H9 (cell line): ENCODE data around the gene TMSB4X. TPM values are rescaled to one million over a fixed set of nuclear protein-coding genes. Genes with fewer than 3 reads are reported as not detected.

ENCODE experiments used
- DNase-seq: peaks from one replicate; pipeline ENCODE4 v3.0.0-alpha.2; 2017
- H2AFZ ChIP-seq: one replicate; pipeline ENCODE4 v1.6.1; 2013; ENCODE audit warnings: mild to moderate bottlenecking, low read length, control low read depth, moderate library complexity
- H2AK5ac ChIP-seq: 2 replicates; pipeline ENCODE4 v1.6.1; 2013; ENCODE audit warnings: low read length, control low read depth, mixed read lengths; ENCODE audit not compliant: insufficient read length
- H2BK120ac ChIP-seq: one replicate; pipeline ENCODE4 v1.6.1; 2013; ENCODE audit warnings: low read depth, mild to moderate bottlenecking, low read length, control low read depth, inconsistent platforms; ENCODE audit not compliant: poor library complexity, severe bottlenecking
- H2BK12ac ChIP-seq: 2 replicates; pipeline ENCODE4 v1.6.1; 2013; ENCODE audit warnings: low read length, control low read depth, mixed read lengths, low read depth; ENCODE audit not compliant: insufficient read length
- H2BK15ac ChIP-seq: 2 replicates; pipeline ENCODE4 v1.6.1; 2013; ENCODE audit warnings: low read depth, low read length, control low read depth
- H2BK20ac ChIP-seq: one replicate; pipeline ENCODE4 v1.6.1; 2013; ENCODE audit warnings: low read depth, mild to moderate bottlenecking, low read length, control low read depth, inconsistent platforms; ENCODE audit not compliant: poor library complexity, severe bottlenecking
- H2BK5ac ChIP-seq: 2 replicates; pipeline ENCODE4 v1.6.1; 2013; ENCODE audit warnings: low read length, control low read depth, mixed read lengths; ENCODE audit not compliant: insufficient read length
- H3K14ac ChIP-seq: 2 replicates; pipeline ENCODE4 v1.6.1; 2013; ENCODE audit warnings: low read length, control low read depth; ENCODE audit not compliant: insufficient read depth
- H3K18ac ChIP-seq: 2 replicates; pipeline ENCODE4 v1.6.1; 2013; ENCODE audit warnings: low read depth, mild to moderate bottlenecking, mixed read lengths, low read length, control low read depth; ENCODE audit not compliant: insufficient read length
- H3K23ac ChIP-seq: 2 replicates; pipeline ENCODE4 v1.6.1; 2013; ENCODE audit warnings: low read length, control low read depth, mixed read lengths, low read depth; ENCODE audit not compliant: insufficient read length
- H3K23me2 ChIP-seq: 2 replicates; pipeline ENCODE4 v1.6.1; 2013; ENCODE audit warnings: low read depth, mild to moderate bottlenecking, mixed read lengths, low read length, control low read depth; ENCODE audit not compliant: insufficient read length, poor library complexity, severe bottlenecking
- H3K27ac ChIP-seq: 2 replicates; pipeline ENCODE4 v1.5.1; 2013; ENCODE audit warnings: low read length, control low read depth, mixed read lengths, low read depth; ENCODE audit not compliant: insufficient read length
- H3K27me3 ChIP-seq: 2 replicates; pipeline ENCODE4 v1.6.1; 2013; ENCODE audit warnings: low read length, control low read depth, inconsistent platforms; ENCODE audit not compliant: insufficient read depth
- H3K4ac ChIP-seq: 2 replicates; pipeline ENCODE4 v1.6.1; 2013; ENCODE audit warnings: low read depth, mild to moderate bottlenecking, control low read depth, inconsistent platforms, low read length, moderate library complexity
- H3K4me1 ChIP-seq: 2 replicates; pipeline ENCODE4 v1.6.1; 2013; ENCODE audit warnings: low read length, control low read depth, inconsistent platforms; ENCODE audit not compliant: insufficient read depth
- H3K4me2 ChIP-seq: 2 replicates; pipeline ENCODE4 v1.6.1; 2013; ENCODE audit warnings: low read length, control low read depth, mixed read lengths; ENCODE audit not compliant: insufficient read length, insufficient read depth
- H3K56ac ChIP-seq: 2 replicates; pipeline ENCODE4 v1.6.1; 2013; ENCODE audit warnings: low read depth, mild to moderate bottlenecking, mixed read lengths, low read length, control low read depth; ENCODE audit not compliant: insufficient read length
- H3K79me1 ChIP-seq: 2 replicates; pipeline ENCODE4 v1.6.1; 2013; ENCODE audit warnings: low read depth, mild to moderate bottlenecking, moderate library complexity, low read length, control low read depth, inconsistent platforms; ENCODE audit not compliant: insufficient read depth, poor library complexity, severe bottlenecking
- H3K79me2 ChIP-seq: 2 replicates; pipeline ENCODE4 v1.6.1; 2013; ENCODE audit warnings: low read length, control low read depth, inconsistent platforms; ENCODE audit not compliant: insufficient read depth
- H3K9ac ChIP-seq: 2 replicates; pipeline ENCODE4 v1.6.1; 2013; ENCODE audit warnings: low read length, control low read depth, mixed read lengths; ENCODE audit not compliant: insufficient read length; ENCODE audit errors: extremely low read depth
- H3K9me3 ChIP-seq: one replicate; pipeline ENCODE4 v1.6.1; 2013; ENCODE audit warnings: low read depth, low read length, inconsistent platforms; ENCODE audit not compliant: control insufficient read depth
- H3T11ph ChIP-seq: one replicate; pipeline ENCODE4 v1.6.1; 2013; ENCODE audit warnings: mild to moderate bottlenecking, low read length, control low read depth, inconsistent platforms
- H4K20me1 ChIP-seq: one replicate; pipeline ENCODE4 v1.6.1; 2013; ENCODE audit not compliant: control insufficient read depth, insufficient read length, insufficient read depth
- H4K5ac ChIP-seq: 2 replicates; pipeline ENCODE4 v1.6.1; 2013; ENCODE audit warnings: low read depth, mild to moderate bottlenecking, mixed read lengths, low read length, control low read depth; ENCODE audit not compliant: insufficient read length
- H4K8ac ChIP-seq: replicated peaks from 2 replicates; pipeline ENCODE4 v1.6.1; 2013; ENCODE audit warnings: low read length, control low read depth, mixed read lengths, low read depth; ENCODE audit not compliant: insufficient read length
- H4K91ac ChIP-seq: 2 replicates; pipeline ENCODE4 v1.6.1; 2013; ENCODE audit warnings: low read depth, mild to moderate bottlenecking, moderate library complexity, mixed read lengths, low read length, control low read depth; ENCODE audit not compliant: insufficient read length
- H3K27ac Mint-ChIP-seq, 3 experiments: 2 replicates in 2 of 3; 3 replicates in 1 of 3; pipeline ENCODE4 v1.8.0; 2020 to 2021; ENCODE audit warnings: mixed read lengths in 3 of 3, mild to moderate bottlenecking in 1 of 3, moderate library complexity in 1 of 3
- H3K27me3 Mint-ChIP-seq: 2 replicates; pipeline ENCODE4 v1.8.0; 2021; ENCODE audit warnings: low read depth, mild to moderate bottlenecking, moderate library complexity, mixed read lengths
- H3K36me3 Mint-ChIP-seq, 3 experiments: 2 replicates in 2 of 3; 3 replicates in 1 of 3; pipeline ENCODE4 v1.8.0; 2020 to 2021; ENCODE audit warnings: low read depth in 3 of 3, mixed read lengths in 3 of 3; ENCODE audit not compliant: insufficient read depth in 1 of 3
- H3K4me1 Mint-ChIP-seq, 2 experiments: 2 replicates each; pipeline ENCODE4 v1.8.0; 2020; ENCODE audit warnings: mixed read lengths in 2 of 2
- H3K4me3 Mint-ChIP-seq, 2 experiments: 2 replicates in 1 of 2; 3 replicates in 1 of 2; pipeline ENCODE4 v1.8.0; 2020 to 2021; ENCODE audit warnings: mild to moderate bottlenecking in 2 of 2, mixed read lengths in 2 of 2, moderate library complexity in 1 of 2
- H3K9me3 Mint-ChIP-seq, 2 experiments: 2 replicates in 1 of 2; 3 replicates in 1 of 2; pipeline ENCODE4 v1.8.0; 2020; ENCODE audit warnings: mild to moderate bottlenecking in 2 of 2, mixed read lengths in 2 of 2, moderate library complexity in 1 of 2
- WGBS: extraction: QIAGEN DNeasy Blood & Tissue Kit; methylation state at CpG from one replicate; pipeline ENCODE4 v1.1.7; 2013; ENCODE audit warnings: missing lambda C conversion rate, low lambda C conversion rate, mixed read lengths; ENCODE audit not compliant: insufficient read length; ENCODE audit errors: extremely low coverage; 5-methylcytosine and 5-hydroxymethylcytosine counted together
- total RNA-seq: library from RNA; stranded (reverse); gene quantifications from 2 replicates; pipeline ENCODE4 v1.2.1, GENCODE V29; 2021
- TF ChIP-seq, protein P1 (sequence below): fragments of 200-600 bp; sonication (generic); conservative IDR thresholded peaks from 3 replicates; pipeline ENCODE4 v1.8.0; 2021; ENCODE audit warnings: antibody characterized with exemption, mild to moderate bottlenecking

Gene TMSB4X
- total RNA-seq, 1 experiment from 2014 or later, result 2,733 TPM

DNA sequence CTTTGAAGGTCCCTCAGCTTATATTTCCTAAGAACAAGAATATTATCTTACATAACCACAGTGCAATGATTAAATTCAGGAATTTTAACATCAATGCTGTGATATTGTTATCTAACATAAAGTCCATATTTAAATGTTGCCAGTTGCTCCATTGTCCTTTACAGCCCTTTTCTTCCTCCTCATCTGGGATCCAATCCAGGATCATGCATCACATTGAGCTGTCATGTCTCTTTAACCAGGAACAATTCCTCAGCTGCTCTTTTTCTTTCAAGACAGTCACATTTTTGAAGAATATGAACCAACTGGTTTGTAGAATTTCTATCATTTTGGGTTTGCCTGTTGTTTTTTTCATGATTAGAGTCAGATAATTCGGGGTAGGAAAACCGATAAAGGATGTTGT lies 12.0 kb downstream of the TMSB4X start:
- H4K20me1 ChIP-seq, result no peaks in the 10 kb centered on the region
- no peak overlapping the region for H2AFZ ChIP-seq
- no peaks in the 10 kb centered on the region for H3K79me1 ChIP-seq
- H2BK120ac ChIP-seq, result no peak overlapping the region
- no peak overlapping the region for H3K56ac ChIP-seq
- H2AK5ac ChIP-seq, result no peak overlapping the region
- peaks cover 3% of the 10 kb centered on the region; the same call in 1 of the 2 replicates for H3K4me1 ChIP-seq
- no peak overlapping the region for H3K4ac ChIP-seq
- H3K27me3 ChIP-seq, result no peaks in the 10 kb centered on the region
- peaks cover 72 to 77% of the 10 kb centered on the region in 2 experiments for H3K9me3 Mint-ChIP-seq
- H4K91ac ChIP-seq, result no peak overlapping the region
- no peak overlapping the region for H3K27ac Mint-ChIP-seq
- no peak overlapping the region for H4K5ac ChIP-seq
- H3K23me2 ChIP-seq, result no peaks in the 10 kb centered on the region
- H3K18ac ChIP-seq, result no peak overlapping the region
- DNase-seq, result no peak
- no peaks in the 10 kb centered on the region for H3K79me2 ChIP-seq
- no peak overlapping the region for H3K14ac ChIP-seq
- no peak overlapping the region for H2BK12ac ChIP-seq
- TF ChIP-seq, protein P1, sequence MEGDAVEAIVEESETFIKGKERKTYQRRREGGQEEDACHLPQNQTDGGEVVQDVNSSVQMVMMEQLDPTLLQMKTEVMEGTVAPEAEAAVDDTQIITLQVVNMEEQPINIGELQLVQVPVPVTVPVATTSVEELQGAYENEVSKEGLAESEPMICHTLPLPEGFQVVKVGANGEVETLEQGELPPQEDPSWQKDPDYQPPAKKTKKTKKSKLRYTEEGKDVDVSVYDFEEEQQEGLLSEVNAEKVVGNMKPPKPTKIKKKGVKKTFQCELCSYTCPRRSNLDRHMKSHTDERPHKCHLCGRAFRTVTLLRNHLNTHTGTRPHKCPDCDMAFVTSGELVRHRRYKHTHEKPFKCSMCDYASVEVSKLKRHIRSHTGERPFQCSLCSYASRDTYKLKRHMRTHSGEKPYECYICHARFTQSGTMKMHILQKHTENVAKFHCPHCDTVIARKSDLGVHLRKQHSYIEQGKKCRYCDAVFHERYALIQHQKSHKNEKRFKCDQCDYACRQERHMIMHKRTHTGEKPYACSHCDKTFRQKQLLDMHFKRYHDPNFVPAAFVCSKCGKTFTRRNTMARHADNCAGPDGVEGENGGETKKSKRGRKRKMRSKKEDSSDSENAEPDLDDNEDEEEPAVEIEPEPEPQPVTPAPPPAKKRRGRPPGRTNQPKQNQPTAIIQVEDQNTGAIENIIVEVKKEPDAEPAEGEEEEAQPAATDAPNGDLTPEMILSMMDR, result no peak
- H3K4me2 ChIP-seq, result no peak overlapping the region
- no peak overlapping the region for H3K23ac ChIP-seq
- WGBS, result no CpG with 5 or more reads among the region's 2 CpGs
- H3T11ph ChIP-seq, result no peak overlapping the region
- H3K4me3 Mint-ChIP-seq, result no peak overlapping the region
- H3K36me3 Mint-ChIP-seq, result peaks cover 9 to 15% (median 14%) of the 10 kb centered on the region in 3 experiments
- H3K4me1 Mint-ChIP-seq, result peaks cover 7% of the 10 kb centered on the region in 2 experiments
- H2BK15ac ChIP-seq, result no peak overlapping the region
- no peaks in the 10 kb centered on the region for H3K9me3 ChIP-seq
- H2BK5ac ChIP-seq, result no peak overlapping the region
- no peaks in the 10 kb centered on the region; the same call in 1 of the 2 replicates for H3K27me3 Mint-ChIP-seq
- H3K9ac ChIP-seq, result no peak overlapping the region
- H2BK20ac ChIP-seq, result no peak overlapping the region
- no peak overlapping the region for H3K27ac ChIP-seq
- H4K8ac ChIP-seq, result no peak overlapping the region
